ENCODE results near the gene LLGL1.

The LLGL1 gene

DNA sequence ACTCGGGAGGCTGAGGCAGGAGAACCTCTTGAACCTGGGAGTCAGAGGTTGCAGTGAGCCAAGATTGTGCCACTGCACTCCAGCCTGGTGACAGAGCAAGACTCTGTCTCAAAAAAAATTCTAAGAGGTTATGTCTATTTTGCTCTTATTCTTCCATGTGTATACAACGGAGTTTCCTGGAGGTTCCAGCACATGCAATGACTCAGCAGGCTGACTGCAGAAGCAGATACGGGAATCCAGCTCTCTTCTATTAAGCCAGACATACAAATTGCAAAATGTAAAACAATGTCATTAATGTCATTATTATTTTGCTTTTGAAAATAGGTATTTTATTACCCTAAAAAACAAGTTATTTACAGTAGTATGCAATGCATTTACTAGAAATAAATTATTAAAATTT lies 53.4 kb downstream of the LLGL1 start:
- DNase-seq, result no peak

DNA sequence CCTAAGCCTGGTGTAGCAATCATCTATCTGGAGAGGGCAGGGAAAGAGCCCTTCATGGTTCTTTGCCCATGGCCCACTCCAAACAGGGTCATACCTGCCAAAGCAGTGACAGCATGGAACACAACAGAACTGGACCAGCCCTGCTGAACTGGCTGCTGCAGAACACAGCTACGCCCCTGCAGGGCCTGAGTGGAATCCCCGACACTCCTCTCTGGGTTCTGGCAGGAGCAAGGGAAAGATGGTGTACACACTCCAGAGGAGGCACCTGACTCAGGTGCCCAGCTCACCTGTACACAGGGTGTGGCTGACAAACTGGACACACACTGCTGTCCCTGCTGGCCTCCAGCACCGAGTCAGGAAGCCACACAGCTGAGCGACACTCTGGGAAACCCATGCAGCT lies 54.8 kb downstream of the LLGL1 start:
- DNase-seq, result no peak

DNA sequence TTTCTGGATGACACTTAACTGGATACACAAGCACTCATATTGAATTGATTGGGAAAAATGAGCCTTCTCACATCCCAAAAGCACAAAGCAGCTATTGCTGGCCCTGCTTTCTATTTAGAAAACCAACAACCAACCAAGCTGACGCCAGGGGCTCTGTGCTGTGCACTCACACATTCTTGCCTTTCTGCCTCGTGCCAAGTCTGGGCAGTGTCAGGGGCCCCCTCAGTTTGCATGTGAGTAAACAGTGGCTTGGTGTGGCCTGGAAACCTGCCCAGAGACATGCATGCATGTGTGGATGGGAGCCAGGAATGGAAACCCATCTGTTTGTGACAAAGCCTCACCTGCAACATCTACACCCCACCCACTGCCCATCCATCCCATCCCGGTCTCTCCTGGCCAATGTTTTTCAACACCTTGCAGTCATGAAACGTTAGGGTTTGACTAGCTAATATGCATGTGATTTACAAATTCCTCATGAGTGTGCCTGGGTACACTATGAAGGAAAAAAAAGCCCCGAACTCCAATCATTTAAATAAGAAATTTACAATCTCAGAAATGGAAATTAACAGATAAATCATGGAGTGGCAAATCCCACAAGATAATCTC lies 55.4 kb downstream of the LLGL1 start:
- no peak for DNase-seq

DNA sequence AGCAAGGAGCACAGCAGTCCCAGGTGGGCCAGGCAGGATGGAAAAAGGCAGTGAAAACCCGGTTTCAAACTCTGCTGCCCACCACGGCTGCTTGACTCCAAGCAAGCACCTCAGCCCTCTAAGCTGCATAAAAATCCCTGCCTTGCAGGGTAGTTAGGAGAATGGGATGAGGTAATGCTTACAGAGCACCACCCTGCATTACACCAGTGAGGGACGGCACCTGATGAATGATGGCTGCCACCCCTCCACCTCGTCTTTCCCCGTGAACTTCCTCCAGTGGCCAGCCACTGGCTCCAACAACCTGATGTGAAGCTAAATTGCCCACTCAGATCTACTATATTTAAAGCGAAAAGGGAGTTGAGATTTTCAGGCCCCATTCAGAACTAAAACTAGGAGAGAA lies 56.4 kb downstream of the LLGL1 start:
- no peak for DNase-seq

DNA sequence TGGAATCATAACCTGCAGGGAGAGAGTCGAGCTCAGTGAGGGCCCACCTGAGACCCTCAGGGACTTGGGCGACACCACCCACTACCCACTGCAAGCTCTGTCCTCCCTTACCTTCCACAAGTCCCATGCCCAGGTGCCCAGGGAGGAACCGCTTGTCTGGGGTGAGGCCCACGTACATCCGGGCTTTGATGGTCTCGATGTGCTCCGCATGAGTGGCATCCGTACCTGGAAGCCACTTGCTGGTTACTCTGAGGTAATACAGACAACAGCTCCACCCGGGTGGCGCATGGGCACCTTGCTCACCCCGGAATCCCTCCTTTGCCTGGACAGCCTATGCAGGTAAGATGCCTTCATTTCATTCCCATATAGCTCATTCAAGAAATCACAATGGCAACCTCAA lies 59.9 kb downstream of the LLGL1 start:
- DNase-seq, result no peak

DNA sequence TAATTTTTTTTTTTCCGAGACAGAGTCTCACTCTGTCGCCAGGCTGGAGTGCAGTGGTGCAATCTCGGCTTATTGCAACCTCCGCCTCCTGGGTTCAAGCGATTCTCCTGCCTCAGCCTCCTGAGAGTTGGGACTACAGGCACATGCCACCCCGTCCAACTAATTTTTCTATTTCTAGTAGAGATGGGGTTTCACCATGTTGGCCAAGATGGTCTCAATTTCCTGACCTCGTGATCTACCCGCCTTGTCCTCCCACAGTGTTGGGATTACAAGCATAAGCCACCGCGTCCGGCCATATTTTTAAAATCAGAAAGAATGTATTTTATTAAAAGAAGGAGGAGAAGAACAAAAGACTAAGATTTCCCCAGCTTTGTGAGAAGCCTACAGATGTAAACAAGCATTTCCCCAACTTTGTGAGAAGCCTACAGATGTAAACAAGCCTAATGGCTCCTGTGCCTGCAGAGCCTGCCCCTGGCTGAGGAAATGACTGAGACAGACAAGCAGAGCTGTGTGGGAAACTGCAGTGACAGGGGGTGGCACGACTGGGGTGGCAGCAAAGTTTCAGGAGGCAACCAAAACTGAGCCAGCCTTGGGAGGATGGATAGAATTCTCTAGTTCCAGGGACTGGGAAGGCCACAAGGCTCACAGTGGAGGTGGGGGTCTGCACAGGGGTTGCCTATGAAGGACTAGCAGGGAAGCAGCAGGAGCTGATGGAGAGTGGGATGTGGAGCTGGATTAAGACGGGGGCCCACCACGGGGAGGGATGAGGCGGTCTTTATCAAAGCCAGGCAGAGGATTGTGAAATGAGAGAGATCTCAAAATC lies 66.5 kb downstream of the LLGL1 start:
- DNase-seq, result no peak
